Measurements from ENCODE around the gene ZNF148.

The ZNF148 gene

GRCh38 chr3:125185805-125186204 is 189.3 kb downstream of the ZNF148 start:
- DNase-seq: no peak

GRCh38 chr3:125179884-125180240 is 195.3 kb downstream of the ZNF148 start:
- no peak for DNase-seq

- DNase-seq: no peak
These were observed 195.8 kb downstream of the ZNF148 start for GRCh38 chr3:125179143-125179883.

- no peak for DNase-seq
These were observed 197.4 kb downstream of the ZNF148 start for GRCh38 chr3:125177746-125178145.

All from NCI-H1436 treated with DMSO at 0.1 percent for 48 hours (cell line).